GM12872 (cell line): ENCODE measurements around the gene SPATA31C2.

Experiments
- TF ChIP-seq, protein P1 (sequence below): IDR thresholded peaks from 3 replicates; pipeline ENCODE4 v1.5.1; 2011; ENCODE audit warnings: low read depth, mild to moderate bottlenecking, low read length, moderate library complexity; ENCODE audit not compliant: insufficient read depth

Gene SPATA31C2

GRCh38 chr9:88090151-88090581, 48.1 kb downstream of the SPATA31C2 start:
- TF ChIP-seq, protein P1, sequence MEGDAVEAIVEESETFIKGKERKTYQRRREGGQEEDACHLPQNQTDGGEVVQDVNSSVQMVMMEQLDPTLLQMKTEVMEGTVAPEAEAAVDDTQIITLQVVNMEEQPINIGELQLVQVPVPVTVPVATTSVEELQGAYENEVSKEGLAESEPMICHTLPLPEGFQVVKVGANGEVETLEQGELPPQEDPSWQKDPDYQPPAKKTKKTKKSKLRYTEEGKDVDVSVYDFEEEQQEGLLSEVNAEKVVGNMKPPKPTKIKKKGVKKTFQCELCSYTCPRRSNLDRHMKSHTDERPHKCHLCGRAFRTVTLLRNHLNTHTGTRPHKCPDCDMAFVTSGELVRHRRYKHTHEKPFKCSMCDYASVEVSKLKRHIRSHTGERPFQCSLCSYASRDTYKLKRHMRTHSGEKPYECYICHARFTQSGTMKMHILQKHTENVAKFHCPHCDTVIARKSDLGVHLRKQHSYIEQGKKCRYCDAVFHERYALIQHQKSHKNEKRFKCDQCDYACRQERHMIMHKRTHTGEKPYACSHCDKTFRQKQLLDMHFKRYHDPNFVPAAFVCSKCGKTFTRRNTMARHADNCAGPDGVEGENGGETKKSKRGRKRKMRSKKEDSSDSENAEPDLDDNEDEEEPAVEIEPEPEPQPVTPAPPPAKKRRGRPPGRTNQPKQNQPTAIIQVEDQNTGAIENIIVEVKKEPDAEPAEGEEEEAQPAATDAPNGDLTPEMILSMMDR: no peak

- TF ChIP-seq, protein P1: no peak
These were observed 50.4 kb downstream of the SPATA31C2 start for GRCh38 chr9:88087906-88088305.

- TF ChIP-seq, protein P1: no peak
These were observed 52.8 kb downstream of the SPATA31C2 start for GRCh38 chr9:88085476-88085875.

DNA sequence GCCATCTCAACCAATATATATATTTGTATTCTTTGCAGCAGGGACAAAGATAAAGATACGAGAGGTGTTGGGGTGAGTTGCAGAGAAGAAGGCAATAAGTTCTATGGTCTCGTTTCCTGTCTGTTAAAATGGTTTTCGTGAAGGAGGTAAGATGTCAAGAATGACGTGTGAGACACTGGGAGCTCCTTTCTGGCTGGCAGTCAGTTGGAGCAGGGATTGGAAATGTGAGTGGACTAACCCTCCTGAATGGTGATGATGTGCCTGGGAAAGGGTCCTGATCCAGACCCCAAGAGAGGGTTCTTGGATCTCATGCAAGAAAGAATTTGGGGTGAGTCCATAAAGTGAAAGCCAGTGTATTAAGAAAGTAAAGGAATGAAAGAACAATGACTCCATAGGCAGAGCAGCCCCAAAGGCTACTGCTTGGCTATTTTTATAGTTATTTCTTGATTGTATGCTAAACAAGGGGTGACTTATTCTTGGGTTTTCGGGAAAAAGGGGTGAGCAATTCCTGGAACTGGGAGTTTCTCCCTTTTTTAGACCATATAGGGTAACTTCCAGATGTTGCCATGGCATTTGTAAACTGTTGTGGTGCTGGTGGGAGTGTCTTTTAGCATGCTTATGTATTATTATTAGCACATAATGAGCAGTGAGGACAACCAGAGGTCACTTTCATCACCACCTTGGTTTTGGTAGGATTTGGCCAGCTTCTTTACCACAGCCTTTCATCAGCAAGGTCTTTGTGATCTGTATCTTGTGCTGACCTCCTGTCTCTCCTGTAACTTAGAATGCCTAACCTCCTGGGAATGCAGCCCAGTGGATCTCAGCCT, 53.7 kb downstream of the SPATA31C2 start:
- TF ChIP-seq, protein P1: no peak
